HG03460 (cell line): ENCODE data around the gene SPATA4.

Experiments used
- ATAC-seq: cut with Tn5 transposase; IDR thresholded peaks from one replicate; pipeline ENCODE4 v1.9.1; 2021; ENCODE audit not compliant: unreplicated experiment

Gene SPATA4

DNA sequence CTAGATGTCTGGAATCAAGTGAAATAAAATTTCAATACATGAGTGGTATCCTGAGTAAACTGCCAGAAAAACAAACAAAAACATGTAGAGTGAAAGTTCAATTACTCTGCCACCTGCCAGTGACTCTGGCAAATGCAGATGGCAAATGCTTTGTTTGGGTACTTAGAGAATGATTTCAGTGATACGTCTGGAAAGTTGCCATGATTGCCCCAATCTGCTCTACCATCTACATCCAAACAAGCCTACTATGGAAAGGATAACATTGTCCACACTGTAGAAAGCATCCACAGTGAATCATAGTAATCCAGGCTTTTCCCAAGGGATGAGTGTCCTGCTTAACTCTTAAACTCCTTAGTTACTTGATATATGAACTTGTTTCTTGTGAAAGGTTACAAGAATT, 3.4 kb downstream of the SPATA4 start:
- ATAC-seq: no peak

DNA sequence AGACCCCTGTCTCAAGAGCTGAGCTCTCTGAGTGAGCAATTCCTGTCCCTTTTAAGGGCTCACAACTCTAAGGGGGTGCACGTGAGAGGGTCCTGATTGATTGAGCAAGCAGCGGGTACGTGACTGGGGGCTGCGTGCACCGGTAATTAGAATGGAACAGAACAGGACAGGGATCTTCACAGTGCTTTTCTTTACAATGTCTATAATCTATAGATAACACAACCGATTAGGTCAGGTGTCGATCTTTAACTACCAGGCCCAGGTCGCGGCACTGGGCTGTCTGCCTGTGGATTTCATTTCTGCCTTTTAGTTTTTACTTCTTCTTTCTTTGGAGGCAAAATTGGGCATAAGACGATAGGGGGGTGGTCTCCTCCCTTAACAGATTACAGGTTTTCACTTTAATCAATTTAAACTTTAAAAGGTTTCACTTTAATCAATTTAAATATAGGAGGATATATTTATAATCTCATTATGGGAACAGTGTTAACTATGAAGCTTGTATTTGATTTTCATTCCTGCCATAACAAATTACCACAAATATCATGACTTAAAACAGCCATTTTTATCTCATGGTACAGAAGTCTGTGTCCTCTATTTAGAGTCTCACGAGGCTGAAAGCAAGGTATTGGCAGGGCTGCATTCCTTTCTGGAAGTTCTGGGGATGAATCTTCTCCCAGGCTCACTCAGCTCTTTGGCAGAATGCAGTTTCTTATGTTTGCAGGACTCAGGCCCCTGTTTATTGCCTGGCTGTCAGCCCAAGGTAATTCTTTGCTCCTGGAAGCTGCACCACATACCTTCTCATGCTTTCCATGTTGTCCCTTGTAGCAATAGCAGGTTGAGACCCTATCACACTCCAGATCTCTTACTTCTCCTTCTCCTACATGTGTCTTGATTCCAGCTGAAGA, 5.2 kb downstream of the SPATA4 start:
- ATAC-seq: no peak

DNA sequence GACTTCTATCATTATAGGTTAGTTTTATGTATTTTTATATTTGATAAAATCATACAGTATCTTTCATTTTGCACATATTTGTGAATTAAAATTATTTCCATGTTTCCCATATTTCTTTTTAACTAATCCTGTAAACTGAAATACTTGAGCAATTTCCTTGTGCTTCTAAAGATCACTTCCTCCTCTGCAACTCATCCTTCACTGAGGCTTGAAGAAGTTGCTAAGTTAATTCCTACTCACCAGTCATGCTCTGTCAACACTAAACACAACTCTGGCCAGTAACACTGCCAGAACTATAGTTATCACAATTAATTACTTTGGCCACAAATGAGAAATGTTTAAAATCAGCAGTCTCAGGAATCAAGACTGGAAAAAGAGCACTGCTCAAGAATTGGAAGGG, 6.7 kb downstream of the SPATA4 start:
- no peak for ATAC-seq

DNA sequence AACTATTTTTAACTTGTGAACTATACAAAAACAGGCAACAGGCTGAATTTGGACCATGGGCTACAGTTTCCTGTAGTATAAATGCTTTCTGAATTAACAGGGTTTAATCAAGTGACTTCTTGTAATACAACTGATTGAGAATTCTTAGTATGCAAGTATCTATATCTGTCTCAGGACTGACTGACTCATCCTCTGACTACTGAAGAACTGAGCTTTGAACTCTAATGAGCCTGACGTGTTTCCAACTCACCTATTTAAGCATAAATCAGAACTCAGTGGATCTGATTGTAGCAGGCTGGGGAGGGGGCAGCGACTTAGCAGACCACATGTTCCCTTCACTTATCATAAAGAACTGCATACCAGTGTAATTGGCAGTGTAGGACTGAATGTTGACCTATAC, 7.8 kb downstream of the SPATA4 start:
- no peak for ATAC-seq

DNA sequence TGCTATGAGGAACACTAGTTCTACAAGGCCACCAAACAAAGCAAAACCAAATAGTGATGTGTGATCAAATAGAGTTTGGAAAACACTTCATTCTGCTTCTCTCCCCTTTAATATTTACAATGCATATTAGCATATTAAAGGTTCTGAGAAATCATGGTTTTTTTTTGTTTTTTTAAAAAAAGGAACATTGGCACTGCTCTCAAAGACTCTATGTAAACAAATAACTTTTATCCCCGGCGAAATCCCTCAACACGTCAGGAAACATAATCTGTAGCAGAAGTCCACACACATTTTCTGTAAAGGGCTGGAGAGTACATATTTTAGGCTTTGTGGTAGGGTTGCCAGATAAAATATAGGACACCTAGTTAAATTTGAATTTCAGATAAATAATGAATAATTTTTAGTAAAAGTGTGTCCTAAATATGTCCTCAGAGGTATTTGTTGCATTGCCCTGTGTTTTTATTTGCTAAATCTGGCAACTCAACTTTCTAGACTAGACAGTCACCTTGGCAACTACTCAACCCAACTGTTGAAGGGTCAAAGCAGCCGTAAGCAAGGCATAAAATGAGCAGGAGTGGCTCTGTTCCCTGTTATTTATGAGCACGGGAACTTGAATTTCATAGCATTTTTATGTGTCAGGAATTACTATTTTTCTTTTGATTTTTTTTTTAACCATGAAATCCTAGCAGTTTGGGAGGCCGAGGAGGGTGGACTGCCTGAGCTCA, 8.6 kb downstream of the SPATA4 start:
- ATAC-seq: no peak

DNA sequence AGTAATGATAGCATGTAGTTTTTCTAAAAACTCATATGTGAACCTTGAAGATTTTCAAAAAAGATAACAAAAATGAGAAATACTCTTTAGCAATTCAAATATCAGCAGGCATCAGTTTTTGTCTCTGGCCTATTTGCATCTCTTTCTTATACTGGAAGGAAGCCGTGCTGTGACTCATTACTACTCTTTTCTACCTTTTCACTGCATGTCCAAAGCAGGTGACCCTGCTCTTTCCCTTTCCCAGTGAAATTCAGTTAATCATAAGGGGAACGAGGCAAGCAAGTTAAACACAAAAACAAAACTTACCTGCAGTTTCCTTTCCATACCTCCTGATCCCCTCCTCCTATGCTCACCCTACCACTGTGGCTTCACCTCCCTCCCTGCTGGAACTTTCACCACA, 9.3 kb downstream of the SPATA4 start:
- ATAC-seq: no peak

DNA sequence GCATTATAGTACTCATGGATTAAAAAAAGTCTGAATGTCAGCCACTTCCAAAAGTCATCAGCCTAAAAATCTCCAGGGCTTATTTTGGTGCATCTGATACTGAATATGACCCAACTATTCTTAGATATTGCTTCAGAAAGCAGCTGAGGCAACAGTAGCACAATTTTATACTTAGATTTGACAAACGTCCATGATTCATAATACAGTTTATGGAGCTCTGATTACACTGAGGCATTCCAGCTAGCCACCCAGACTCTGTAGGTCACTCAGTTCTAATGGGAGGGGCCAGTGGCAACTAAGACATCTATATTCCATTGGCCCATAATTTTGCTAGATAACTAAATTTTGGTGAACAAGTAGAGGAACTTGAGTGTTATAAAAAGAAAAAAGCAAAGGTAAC, 10.3 kb downstream of the SPATA4 start:
- no peak for ATAC-seq

DNA sequence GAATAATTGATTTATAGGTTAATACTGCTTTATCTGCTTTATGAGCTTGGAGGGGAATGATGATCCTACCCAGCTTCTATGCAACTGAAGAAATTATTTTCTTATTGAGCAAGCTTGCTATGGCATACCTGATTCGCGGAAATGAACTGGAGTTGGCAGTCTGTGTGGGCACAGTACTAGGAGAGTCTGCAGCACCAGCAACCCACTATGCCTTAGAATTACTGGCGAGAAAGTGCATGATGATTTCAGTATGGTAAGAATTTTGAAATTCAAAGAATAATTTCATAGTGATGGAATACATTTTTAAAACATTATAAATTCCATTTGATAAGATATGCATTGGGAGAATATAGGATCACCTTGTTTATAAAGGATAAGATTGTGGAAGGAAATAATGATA, 32.3 kb downstream of the SPATA4 start:
- ATAC-seq: no peak

DNA sequence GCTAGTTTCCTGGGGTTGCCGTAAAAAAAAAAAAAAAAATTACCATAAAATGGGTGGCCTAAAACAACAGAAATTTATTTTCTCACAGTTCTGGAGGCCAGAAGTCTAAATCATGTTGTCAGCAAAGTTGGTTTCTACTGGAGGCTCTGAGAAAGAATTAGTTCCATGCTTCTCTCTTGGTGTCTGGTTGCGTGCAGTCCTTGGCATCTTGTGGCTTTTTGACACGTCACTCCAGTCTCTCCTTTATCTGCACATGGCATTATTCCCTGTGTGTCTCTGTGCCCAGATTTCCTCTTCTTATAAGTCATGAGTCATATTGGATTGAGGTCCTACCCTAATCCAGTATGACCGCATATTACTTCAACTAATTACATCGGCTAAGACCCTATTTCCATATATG, 38.7 kb downstream of the SPATA4 start:
- no peak for ATAC-seq

DNA sequence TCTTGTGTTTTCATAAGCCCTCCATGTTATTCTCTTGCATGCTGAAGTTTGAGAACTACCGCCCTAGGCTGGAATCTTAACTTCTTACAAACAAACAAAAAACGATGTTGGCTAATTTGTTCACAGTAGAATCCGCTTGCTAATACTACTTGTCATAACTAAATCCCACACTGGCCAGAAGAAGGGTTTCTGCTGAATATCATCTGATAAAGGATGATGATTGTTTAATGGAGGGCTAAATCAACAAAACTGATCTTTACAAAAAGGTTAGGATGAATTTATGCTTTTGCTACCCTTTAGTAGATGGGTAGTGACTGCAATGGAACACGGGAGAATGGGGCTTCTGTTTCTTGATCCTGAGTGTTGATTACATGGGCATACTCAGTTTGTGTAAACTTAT, 42.3 kb downstream of the SPATA4 start:
- no peak for ATAC-seq

DNA sequence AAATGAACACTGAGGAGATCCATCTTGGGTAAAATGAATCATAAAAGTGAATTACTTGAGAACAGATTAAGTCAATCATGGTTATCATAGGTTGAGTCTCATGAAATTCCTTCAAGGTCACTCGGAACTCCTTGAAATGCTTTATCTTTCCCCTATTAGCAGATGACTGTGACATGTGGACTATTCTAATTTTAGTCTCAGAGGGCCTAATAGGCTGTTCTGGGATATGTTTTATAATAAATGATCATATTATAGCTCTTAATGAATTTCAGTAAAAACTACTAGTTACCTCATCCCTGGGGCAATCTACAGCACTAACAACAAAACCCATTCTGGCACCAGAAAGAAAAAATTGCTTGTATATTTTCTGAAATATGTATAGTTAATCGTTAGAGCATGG, 44.7 kb downstream of the SPATA4 start:
- ATAC-seq: no peak

DNA sequence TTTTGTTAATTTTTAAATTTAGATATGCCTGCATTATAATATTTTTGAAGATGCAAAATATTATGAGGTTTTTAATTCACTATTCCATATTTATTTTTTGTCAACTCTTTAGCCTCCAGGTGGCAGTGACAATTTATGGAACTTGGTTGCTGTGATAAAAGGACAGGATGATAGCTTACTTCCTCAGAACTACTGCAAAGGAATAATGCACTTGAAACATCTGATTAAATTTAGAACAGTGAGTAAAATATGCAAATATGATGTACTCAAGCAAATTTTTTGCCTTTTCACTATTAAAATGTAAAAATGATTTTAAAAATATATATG, 45.1 kb downstream of the SPATA4 start:
- no peak for ATAC-seq

DNA sequence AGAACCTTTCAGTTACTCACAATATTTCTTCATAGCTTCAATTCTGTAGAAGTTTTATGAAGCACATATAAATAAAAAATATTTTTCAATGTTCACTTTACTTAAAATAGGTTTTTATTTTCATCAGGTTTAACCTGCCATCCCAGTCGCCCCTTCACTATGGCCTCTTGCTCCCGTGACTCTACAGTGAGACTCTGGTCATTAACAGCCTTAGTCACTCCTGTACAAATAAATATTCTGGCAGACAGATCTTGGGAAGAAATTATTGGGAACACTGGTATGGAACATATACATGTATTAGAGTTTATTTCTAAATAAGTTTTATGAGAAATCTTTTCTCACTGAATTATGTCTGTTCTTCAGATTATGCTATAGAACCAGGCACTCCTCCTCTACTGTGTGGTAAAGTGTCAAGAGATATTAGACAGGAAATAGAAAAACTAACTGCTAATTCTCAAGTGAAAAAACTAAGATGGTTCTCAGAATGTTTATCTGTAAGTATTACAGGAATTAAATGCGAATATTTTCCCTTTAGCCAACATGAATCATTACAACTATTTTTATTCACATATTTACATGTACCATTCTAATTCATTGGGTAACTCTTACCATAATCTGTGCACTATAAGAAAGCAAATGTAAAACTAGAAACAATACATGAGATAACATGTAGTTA, 45.6 kb downstream of the SPATA4 start:
- no peak for ATAC-seq

DNA sequence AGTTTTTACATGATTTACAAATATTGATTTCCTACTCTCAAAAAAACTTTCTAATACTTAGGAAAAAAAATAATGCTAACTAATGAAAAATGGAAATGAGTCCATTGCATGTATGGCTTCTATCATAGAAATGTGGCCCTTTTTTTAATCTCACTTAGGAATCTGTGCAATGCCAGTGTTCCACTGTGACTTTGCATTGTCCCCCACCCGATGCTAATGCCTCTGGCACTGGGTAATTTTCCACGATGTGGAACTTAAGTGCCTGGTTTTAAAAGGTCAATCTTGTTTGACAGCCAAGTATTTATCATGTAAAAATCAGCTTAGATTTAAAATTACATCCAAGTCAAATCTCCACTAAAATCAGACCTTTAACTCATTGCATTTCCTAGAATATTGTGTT, 53.1 kb downstream of the SPATA4 start:
- ATAC-seq: no peak

DNA sequence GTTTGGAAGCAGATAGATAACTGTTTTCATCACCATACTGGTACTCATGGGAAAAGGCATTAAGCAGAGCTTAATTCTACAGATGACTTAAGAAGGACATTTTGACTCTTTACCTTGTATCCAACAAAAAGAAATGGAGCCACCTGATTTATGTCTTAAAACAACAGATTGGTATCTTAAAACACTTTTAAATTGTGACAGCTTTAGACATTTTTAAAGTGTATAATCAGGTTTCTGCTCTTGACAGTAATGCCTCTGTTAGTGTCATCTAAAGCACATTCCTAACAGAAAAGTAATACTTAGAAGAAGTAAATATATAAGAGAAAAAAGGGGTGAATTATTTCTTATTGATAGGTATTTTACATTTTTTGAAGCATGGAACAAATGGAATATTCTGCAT, 55.9 kb downstream of the SPATA4 start:
- ATAC-seq: no peak

DNA sequence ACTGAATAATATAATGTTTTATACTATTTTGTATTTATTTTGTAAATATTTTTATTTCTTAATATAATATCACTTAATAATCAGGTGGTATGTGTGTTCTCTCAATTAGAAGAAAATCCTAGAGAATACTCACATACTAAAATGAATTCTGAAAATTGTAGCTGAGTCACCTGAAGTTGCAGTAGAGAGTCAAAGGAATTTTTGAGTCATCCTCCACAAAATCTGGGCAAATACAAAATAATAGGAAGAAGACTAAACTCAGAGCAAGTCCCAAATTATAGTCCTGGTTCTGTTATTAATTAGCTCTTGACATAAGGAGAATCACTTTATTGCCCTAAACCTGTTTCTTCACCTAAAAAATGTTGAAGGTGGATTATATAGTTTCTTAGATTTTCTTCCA, 57.8 kb downstream of the SPATA4 start:
- ATAC-seq: no peak

DNA sequence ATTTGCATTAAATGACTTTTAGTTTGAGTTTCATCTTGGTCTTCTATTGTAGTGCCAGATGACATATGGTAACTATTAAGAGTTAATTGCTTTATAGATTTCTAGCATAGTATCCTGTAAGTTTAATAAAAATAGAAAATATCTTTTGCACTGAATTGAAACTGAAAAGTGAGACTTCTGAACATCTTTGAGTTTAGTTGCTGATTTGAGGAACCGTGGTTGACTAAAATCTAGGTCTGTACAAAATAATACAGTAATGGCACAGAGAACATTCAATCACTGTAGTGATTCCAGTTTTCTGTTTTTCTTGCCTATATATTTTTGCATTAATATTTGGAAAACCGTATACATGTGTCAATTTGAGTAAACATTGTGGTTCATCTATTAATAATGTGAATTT, 60.7 kb downstream of the SPATA4 start:
- no peak for ATAC-seq
